Brain microvascular endothelial cell (primary cell): ENCODE results near the gene FUT7.
A peak's percentile ranks its signal among the peaks of the same experiment; 100 is the strongest.

Experiments used
- DNase-seq: peaks from one replicate; pipeline ENCODE4 v3.0.0-alpha.2; 2020
- H3K27ac ChIP-seq: fragments of 250-450 bp; sonication (Bioruptor Pico); 2 replicates; pipeline ENCODE4 v1.5.1; 2020; ENCODE audit warnings: mild to moderate bottlenecking, moderate library complexity
- H3K27me3 ChIP-seq: fragments of 250-450 bp; sonication (Bioruptor Pico); replicated peaks from 2 replicates; pipeline ENCODE4 v1.5.1; 2020; ENCODE audit warnings: mild to moderate bottlenecking
- H3K36me3 ChIP-seq: fragments of 250-450 bp; sonication (Bioruptor Pico); replicated peaks from 2 replicates; pipeline ENCODE4 v1.5.1; 2020; ENCODE audit warnings: mild to moderate bottlenecking
- H3K4me3 ChIP-seq: 2 replicates; pipeline ENCODE4 v1.5.1; 2011; ENCODE audit warnings: low read depth, mild to moderate bottlenecking, control low read depth, low read length, moderate library complexity
- CTCF ChIP-seq: IDR thresholded peaks from 2 replicates; pipeline ENCODE4 v1.5.1; 2011; ENCODE audit warnings: low read depth, mild to moderate bottlenecking, moderate library complexity, low read length, control low read depth, inconsistent platforms; ENCODE audit errors: missing control alignments
- in situ Hi-C: cut with HindIII; loops from 2 replicates; pipeline ENCODE4 v1.10.0; 2017; ENCODE audit warnings: low sequenced_read_pairs, low pct_ligation_motif_present

FUT7 gene

GRCh38 chr9:137073992-137074399, 42.1 kb upstream of the FUT7 start:
- Histone ChIP-seq H3K4me3 (no peak overlapping the region), H3K36me3 (no peaks in the 10 kb centered on the region), H3K27me3 (no peaks in the 10 kb centered on the region), H3K27ac (no peak overlapping the region)
- in situ Hi-C loops = no loop called here
- no peak for TF ChIP-seq CTCF
- DNase-seq = no peak

GRCh38 chr9:137071282-137071681, 39.4 kb upstream of the FUT7 start:
- H3K27me3 ChIP-seq = no peaks in the 10 kb centered on the region
- in situ Hi-C loops = no loop called here
- H3K4me3 ChIP-seq = no peak overlapping the region
- DNase-seq = no peak
- no peaks in the 10 kb centered on the region for H3K36me3 ChIP-seq
- no peak overlapping the region for H3K27ac ChIP-seq
- TF ChIP-seq CTCF = no peak

GRCh38 chr9:137070906-137071275, 39.0 kb upstream of the FUT7 start:
- no peak for DNase-seq
- peak; percentile 41 for TF ChIP-seq CTCF
- Histone ChIP-seq H3K27ac (no peak overlapping the region), H3K27me3 (no peaks in the 10 kb centered on the region), H3K36me3 (no peaks in the 10 kb centered on the region), H3K4me3 (peak overlapping the region; percentile 48)
- in situ Hi-C loops = no loop called here

GRCh38 chr9:137070201-137070905, 38.5 kb upstream of the FUT7 start, which contains the start of gene SAPCD2:
Gene SAPCD2 (minus strand): TSS chr9:137070557. CDS start chr9:137070460, 97 bp downstream.
- DNase-seq = peak; percentile 66
- in situ Hi-C loops = no loop called here
- Histone ChIP-seq H3K4me3 (peak within 1 kb of the TSS; percentile 48), H3K36me3 (no peaks in the 10 kb centered on the region), H3K27ac (no peak within 1 kb of the TSS), H3K27me3 (no peaks in the 10 kb centered on the region)
- no peak for TF ChIP-seq CTCF

GRCh38 chr9:137069508-137070091, 37.7 kb upstream of the FUT7 start:
- in situ Hi-C loops = no loop called here
- H3K27me3 ChIP-seq = no peaks in the 10 kb centered on the region
- H3K27ac ChIP-seq = no peak overlapping the region
- peak overlapping the region; percentile 48 for H3K4me3 ChIP-seq
- TF ChIP-seq CTCF = no peak
- DNase-seq = no peak
- H3K36me3 ChIP-seq = no peaks in the 10 kb centered on the region
